Motor neuron (in vitro differentiated cells): ENCODE results near the gene PTGER3. TPM values are rescaled to one million over a fixed set of nuclear protein-coding genes. Genes with fewer than 3 reads are reported as not detected.

Source experiments
- ATAC-seq, 8 experiments: fragments of 200-7000 bp; cut with Tn5 transposase; replicated peaks in 6 of 8; 2 replicates each; pipeline ENCODE4 v1.8.0; 2021; ENCODE audit warnings: mild to moderate bottlenecking in 8 of 8, moderate library complexity in 8 of 8
- H3K27ac ChIP-seq, 2 donors: fragments of 250-450 bp; sonication (Bioruptor Pico); 2 replicates each; pipeline ENCODE4 v1.9.0; 2021; ENCODE audit warnings: antibody characterized with exemption in 2 of 2, mild to moderate bottlenecking in 2 of 2, moderate library complexity in 1 of 2
- H3K4me1 ChIP-seq, 2 donors: fragments of 250-450 bp; sonication (Bioruptor Pico); replicated peaks in 1 of 2; 2 replicates each; pipeline ENCODE4 v1.6.1; 2021; ENCODE audit warnings: antibody characterized with exemption in 2 of 2, mild to moderate bottlenecking in 2 of 2, moderate library complexity in 1 of 2
- H3K4me3 ChIP-seq, 5 donors: fragments of 250-450 bp; sonication (Bioruptor Pico); 2 replicates each; pipeline ENCODE4 v1.9.0; 2021; ENCODE audit warnings: antibody characterized with exemption in 5 of 5, mild to moderate bottlenecking in 5 of 5, moderate library complexity in 4 of 5
- WGBS, 10 experiments: fragments of 450-650 bp; shearing (Covaris generic); methylation state at CpG; one replicate each; pipeline ENCODE4 v1.0.0; 2022; 5-methylcytosine and 5-hydroxymethylcytosine counted together
- in situ Hi-C, 9 experiments: fragments of 400-800 bp; cut with MboI; loops; one replicate each; pipeline ENCODE4 v1.15.0; 2021; ENCODE audit warnings: low sequenced_read_pairs in 9 of 9, low pct_unique_long_range_greater_than_20kb in 2 of 9; ENCODE audit not compliant: unreplicated experiment in 9 of 9
- total RNA-seq, 8 experiments: library from RNA; unstranded; fragments of 300-600 nt; gene quantifications; 2 replicates each; pipeline versions ENCODE4 v1.2.3 to v1.2.4, GENCODE V29; 2022

The PTGER3 gene
- total RNA-seq, 8 experiments from 2014 or later: 2.1 to 46.9 (median 8.3) TPM

DNA sequence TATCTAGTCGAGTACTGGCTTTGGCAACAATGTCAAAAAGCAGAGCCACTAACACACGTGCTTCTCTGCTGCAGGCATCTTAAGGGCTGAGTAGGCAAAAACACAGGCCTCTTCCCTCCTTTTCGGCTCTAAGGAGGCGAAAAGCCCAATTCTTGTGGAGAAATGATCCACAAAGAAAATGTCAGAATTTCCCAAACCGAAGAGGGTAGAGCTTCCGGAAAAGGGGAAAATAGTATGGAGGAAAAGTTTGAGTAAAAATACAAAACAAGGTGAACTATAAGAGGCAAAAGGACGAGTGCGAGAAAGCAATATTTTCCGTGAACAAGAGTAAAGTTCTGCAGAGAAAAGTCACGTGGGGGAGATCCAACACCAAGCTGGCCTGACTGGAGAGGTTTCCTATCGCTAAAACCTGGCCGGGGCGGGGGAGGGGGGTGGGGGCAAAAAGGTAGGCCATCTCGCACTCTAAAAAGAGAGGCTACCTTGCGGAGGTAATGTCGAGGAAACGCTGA lies 32.7 kb upstream of the PTGER3 start:
- Histone ChIP-seq H3K27ac (peak overlapping the region; percentile 90 to 98), H3K4me3 (peak overlapping the region; percentile 73 to 90 (median 76)), H3K4me1 (peaks cover 17 to 20% of the 10 kb centered on the region in 2 donors)
- 0 to 5% (median 0%) methylated on average over 1 to 12 of the region's 17 CpGs for WGBS, 10 experiments
- in situ Hi-C loops: loop anchor here in 1 of 9 experiments (25.0 kb wide), 1 partner anchor 457 kb away; no protein-coding TSS in a partner anchor
- peak; percentile 1 to 31 (median 13) for ATAC-seq

DNA sequence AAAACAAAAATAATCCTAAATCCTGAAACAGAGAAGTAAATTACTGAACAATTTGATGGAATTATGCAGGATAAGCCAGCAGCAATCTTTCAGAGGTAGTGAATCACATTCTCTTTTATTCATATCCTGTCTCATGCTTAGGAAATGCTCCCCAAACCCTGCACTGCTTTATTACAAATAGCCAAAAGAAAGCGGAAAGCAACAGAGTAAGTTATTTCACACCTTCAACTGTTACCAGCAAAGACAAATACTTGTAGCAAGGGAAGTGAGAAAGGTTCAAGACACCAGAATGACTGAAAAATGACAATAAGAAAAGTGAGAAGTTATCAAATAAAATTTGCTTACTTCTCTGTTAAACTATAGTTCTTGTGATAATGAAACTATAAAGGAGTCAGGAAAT lies 27.1 kb upstream of the PTGER3 start:
- ATAC-seq: no peak
- 42 to 100% (median 100%) methylated on average over 1 of the region's 1 CpG for WGBS, 10 experiments
- H3K27ac ChIP-seq: no peak overlapping the region
- no peak overlapping the region for H3K4me3 ChIP-seq
- peaks cover 7 to 11% of the 10 kb centered on the region in 2 donors for H3K4me1 ChIP-seq
- in situ Hi-C loops: loop anchor here in 4 of 9 experiments (25.0 kb wide), 4 partner anchors 463 to 837 kb away; no protein-coding TSS in a partner anchor

DNA sequence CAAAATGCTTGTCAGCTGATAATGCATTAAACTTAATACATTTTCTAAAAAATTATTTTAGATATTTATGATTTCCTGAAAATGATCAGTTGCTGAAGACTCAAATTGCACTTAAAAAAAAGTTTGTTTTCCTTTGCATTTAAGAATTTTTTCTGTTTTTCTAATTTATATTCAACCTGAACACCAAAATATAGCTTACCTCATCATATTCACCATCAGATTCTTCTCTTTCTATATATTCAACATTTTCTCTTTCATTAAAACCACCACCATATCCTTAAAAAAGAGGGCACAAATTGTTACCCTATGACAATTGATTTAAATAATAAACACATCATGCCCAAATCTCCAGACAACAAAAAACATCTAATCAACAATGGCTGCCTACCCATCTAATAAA lies 24.7 kb upstream of the PTGER3 start:
- no peak for ATAC-seq
- in situ Hi-C loops: loop anchor here in 3 of 9 experiments (25.0 kb wide), 3 partner anchors 535 to 835 kb away; no protein-coding TSS in a partner anchor
- H3K4me3 ChIP-seq: no peak overlapping the region
- no peaks in the 10 kb centered on the region for H3K4me1 ChIP-seq
- H3K27ac ChIP-seq: no peak overlapping the region

DNA sequence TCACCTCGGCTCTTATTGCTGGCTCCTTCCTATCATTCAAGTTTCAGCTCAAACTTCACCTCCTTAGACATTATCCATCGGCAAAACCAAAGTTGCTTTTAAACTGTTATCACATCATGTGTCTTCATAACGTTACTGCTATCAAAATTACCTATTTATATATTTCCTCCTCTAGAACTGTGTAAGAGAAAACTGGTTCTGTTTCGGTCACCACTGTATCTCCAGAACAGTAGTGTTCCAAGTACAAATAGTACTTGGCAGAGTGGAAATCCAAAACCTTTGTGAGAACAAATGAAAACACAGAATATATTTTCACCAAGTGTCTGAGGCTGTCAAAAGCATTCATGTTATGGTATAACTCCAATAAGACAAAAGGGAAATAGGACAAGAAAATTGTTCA lies 24.1 kb upstream of the PTGER3 start:
- Histone ChIP-seq H3K4me3 (no peak overlapping the region), H3K4me1 (no peaks in the 10 kb centered on the region), H3K27ac (no peak overlapping the region)
- ATAC-seq: no peak
- in situ Hi-C loops: loop anchor here in 3 of 9 experiments (25.0 kb wide), 3 partner anchors 534 to 834 kb away; no protein-coding TSS in a partner anchor
- 86 to 100% (median 97%) methylated on average over 3 to 4 of the region's 4 CpGs for WGBS, 10 experiments

DNA sequence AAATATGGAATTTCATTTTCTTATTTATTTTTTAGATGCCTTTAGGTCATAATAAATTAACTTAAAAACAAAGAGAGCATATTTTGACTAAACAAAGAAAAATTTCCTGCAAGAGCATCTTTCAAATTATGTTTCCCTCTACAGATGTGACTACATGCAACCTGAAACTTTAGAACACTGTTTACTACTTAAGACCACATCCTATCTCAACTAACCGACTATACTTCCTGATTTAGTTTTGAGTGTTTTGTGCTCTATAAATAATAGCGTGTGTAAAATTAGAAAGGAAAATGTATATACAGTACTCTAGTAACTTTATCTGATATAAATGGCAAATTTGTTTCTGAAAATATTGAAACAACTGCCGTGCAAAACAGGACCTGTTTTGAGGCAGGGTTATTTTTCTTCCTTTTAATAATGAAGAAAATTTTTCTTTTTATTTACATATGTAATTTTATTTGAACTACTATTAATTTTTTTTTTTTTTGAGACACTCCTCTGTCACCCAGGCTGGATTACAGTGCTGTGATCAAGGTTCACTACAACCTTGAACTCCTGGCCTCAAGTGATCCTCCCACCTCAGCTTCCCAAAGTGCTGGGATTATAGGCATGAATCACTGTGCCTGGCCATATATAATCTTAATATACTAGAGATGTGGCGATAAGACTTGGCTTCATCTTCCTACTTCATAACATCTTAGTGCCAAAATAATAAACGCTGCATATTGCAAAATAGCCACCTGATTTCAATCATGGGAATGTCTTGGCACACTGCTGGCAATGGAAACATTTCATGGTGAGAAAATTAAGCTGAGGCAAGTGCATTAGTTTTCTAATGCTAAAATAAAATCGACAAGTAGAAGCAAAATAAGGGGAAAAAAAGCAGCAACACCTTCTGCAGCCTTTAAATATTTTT lies 21.0 kb upstream of the PTGER3 start:
- in situ Hi-C loops: loop anchor here in 3 of 9 experiments (25.0 kb wide), 3 partner anchors 531 to 831 kb away; no protein-coding TSS in a partner anchor
- H3K4me1 ChIP-seq: no peaks in the 10 kb centered on the region
- no peak for ATAC-seq
- H3K4me3 ChIP-seq: no peak overlapping the region
- WGBS, 10 experiments: 71 to 100% (median 94%) methylated on average over 3 to 6 of the region's 6 CpGs
- no peak overlapping the region for H3K27ac ChIP-seq

DNA sequence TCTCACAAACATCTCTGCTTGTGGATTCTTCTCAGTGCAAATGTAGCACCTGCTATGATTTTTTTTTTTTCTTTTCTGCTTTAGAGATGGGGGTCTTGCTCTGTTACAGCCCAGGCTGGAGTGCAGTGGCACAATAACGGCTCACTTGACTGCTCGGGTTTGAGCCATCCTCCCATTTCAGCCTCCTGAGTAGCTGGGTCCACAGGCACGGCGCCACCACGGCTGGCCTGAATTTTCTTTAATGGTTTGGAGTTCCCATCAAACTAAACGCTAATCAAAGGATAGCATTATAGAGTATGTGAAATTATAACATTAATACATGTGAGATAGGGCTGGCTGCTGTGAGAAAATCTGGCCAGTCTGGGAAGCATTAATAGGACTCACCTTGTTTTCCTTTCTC lies 7.2 kb upstream of the PTGER3 start:
- peak in 4 of 8 experiments; percentile 21 to 34 (median 30) for ATAC-seq
- H3K4me3 ChIP-seq: no peak overlapping the region
- WGBS, 10 experiments: 53 to 100% (median 91%) methylated on average over 1 to 6 of the region's 6 CpGs; no CpG with 5 or more reads in 2 of the 10 experiments
- in situ Hi-C loops: loop anchor here in 5 of 9 experiments (10.0 to 25.0 kb wide), 4 partner anchors 517 to 817 kb away; no protein-coding TSS in a partner anchor
- peaks cover 0 to 6% of the 10 kb centered on the region in 2 donors for H3K4me1 ChIP-seq
- no peak overlapping the region for H3K27ac ChIP-seq

DNA sequence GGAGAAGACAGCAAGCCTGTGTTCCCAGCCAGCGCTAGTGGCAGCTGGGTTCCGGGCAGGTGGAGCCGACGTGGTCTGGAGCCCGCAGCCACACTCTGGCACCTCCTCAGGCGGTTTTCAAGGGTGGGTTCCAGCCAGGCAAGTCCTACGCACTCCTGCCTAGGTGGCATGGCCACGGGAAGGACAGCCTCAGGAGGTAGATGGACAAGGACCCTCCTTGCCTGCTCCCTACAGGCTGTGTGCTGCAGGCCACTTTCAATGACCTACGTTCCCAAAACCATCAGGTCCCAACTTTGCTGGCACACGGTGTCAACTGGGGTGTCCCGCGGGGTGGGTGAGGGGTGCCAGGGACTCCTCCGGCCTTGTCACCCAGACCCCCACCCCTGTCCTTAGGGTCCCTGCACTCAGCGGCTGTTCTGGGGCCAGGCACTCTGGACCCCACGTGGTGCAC lies 6.7 kb upstream of the PTGER3 start:
- ATAC-seq: peak in 7 of 8 experiments; percentile 6 to 49 (median 18)
- WGBS, 10 experiments: 80 to 97% (median 91%) methylated on average over 1 to 13 of the region's 15 CpGs; no CpG with 5 or more reads in 7 of the 10 experiments
- in situ Hi-C loops: loop anchor here in 5 of 9 experiments (10.0 to 25.0 kb wide), 4 partner anchors 517 to 817 kb away; no protein-coding TSS in a partner anchor
- Histone ChIP-seq H3K4me3 (no peak overlapping the region), H3K4me1 (peaks cover 0 to 6% of the 10 kb centered on the region in 2 donors), H3K27ac (no peak overlapping the region)

DNA sequence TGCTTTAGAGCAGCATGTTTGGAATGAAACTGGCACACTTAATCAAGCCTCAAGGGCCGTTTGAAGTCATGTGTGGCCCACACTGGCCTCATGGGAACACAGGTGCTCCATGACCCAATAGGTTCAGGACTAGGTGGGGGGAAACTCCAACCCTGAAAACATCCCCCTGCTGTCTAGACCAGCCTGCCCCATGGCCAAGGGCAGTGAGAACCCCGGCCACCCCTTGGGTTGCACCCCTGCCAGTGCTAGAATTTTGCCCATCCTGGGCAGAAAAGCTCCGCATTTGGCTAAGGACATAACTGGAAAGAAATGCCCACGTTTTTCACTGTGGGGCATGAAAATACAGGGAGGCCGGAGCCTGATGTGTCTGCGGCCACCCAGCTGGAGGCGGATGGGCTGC lies 6.1 kb upstream of the PTGER3 start:
- ATAC-seq: peak in 3 of 8 experiments; percentile 8 to 11 (median 10)
- no peak overlapping the region for H3K27ac ChIP-seq
- WGBS, 10 experiments: 57 to 91% (median 89%) methylated on average over 1 to 5 of the region's 7 CpGs; no CpG with 5 or more reads in 4 of the 10 experiments
- no peak overlapping the region for H3K4me3 ChIP-seq
- peaks cover 0 to 6% of the 10 kb centered on the region in 2 donors for H3K4me1 ChIP-seq
- in situ Hi-C loops: loop anchor here in 5 of 9 experiments (10.0 to 25.0 kb wide), 4 partner anchors 516 to 816 kb away; no protein-coding TSS in a partner anchor

DNA sequence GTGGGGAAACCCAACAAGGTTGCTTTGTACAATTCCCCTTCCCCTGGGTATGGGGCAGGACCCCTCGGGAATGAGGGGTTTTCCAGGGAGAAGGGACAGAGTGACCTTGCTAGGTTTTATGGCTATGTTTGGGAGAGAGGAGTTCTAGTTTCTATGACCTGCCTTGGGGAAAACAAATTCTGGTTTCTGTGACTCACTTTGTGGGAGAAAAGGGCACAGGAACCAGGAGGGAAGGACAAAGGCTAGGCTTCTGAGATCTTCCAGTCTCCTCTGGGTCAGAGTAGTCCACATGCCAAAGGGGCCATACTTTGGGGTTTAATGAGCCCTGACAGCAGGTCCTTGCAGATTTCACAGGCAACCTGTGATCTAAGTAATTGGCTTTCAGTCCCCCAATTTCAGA lies 5.5 kb upstream of the PTGER3 start:
- in situ Hi-C loops: loop anchor here in 5 of 9 experiments (10.0 to 25.0 kb wide), 4 partner anchors 516 to 816 kb away; no protein-coding TSS in a partner anchor
- WGBS, 10 experiments: 0 to 88% (median 57%) methylated on average over 1 of the region's 1 CpG; no CpG with 5 or more reads in 5 of the 10 experiments
- no peak for ATAC-seq
- Histone ChIP-seq H3K4me3 (no peak overlapping the region), H3K27ac (no peak overlapping the region), H3K4me1 (peaks cover 0 to 6% of the 10 kb centered on the region in 2 donors)

DNA sequence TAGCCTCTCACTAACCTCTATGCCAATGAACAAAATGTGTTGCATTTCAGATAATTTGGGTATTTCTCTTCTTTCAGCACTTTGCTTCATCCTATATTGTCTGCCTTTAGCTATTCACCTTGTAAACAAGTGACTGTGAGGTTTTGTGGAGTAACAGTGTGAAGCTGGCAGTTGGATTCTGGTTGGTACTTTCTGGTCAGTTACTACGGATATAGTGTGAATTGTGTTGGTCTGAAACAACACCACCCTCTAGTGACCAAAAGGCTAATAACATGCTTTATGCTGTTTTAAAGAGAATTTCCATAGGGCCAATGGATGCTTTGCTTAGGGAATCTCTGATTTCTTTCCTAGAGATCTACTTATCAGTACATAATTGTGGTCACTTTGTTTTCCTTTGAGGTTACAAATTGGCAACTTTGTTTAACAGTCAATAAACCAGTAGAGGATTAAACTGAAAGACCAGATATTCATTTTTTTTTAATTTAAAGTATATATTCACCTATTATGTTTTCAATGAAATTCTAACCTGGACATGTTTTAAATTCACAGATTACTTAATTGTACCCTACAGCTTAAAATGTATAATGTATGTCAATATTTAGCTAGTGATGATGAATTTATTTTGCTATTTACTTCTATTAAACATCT lies 2.5 kb upstream of the PTGER3 start:
- peak; percentile 21 to 59 (median 38) for ATAC-seq
- Histone ChIP-seq H3K27ac (no peak overlapping the region), H3K4me3 (no peak overlapping the region), H3K4me1 (peaks cover 0 to 6% of the 10 kb centered on the region in 2 donors)
- 0% methylated on average over 1 of the region's 1 CpG; no CpG with 5 or more reads in 5 of the 10 experiments for WGBS, 10 experiments
- in situ Hi-C loops: loop anchor here in 7 of 9 experiments (10.0 to 25.0 kb wide), 6 partner anchors 363 to 813 kb away; no protein-coding TSS in a partner anchor

DNA sequence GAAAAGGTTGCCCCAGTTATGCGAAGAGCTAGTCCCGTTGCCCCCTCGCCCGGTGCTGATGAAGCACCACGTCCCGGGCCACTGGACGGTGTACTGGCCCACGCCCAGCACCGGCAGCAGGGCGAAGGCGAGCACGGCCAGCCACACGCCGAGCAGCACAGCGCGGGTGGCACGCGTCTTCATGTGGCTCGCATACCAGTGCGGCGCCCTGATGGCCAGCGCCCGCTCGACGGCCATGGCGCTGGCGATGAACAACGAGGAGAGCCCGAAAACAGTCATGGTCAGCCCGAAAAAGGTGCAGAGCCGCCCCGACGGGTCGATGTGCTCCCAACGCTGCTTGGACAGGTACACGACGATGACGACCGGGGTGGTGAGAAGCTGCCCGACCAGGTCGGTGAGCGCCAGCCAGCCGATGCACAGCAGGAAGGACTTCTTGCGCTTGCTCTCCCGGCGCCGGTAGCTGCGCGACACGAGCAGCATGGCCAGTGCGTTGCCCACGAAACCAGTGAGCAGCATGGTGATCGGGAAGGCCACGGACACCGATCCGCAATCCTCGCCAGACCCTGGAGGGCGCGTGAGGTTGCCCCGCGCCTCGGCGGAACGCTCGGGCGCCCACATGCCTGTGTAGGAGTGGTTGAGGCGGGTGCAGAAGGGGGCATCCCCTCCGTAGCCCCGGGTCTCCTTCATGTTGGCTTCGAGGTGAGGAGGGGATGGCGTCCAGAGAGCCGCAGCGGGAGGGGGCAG lies 553 bp downstream of the PTGER3 start:
- in situ Hi-C loops: loop anchor here in 5 of 9 experiments (10.0 to 25.0 kb wide), 3 partner anchors 360 to 512 kb away; no protein-coding TSS in a partner anchor
- no peak overlapping the region for H3K27ac ChIP-seq
- peak overlapping the region; percentile 40 to 54 (median 52) for H3K4me3 ChIP-seq
- peak; percentile 41 to 68 (median 61) for ATAC-seq
- H3K4me1 ChIP-seq: peaks cover 0 to 6% of the 10 kb centered on the region in 2 donors
- 0 to 100% (median 4%) methylated on average over 1 to 28 of the region's 73 CpGs; no CpG with 5 or more reads in 4 of the 10 experiments for WGBS, 10 experiments
